Mesenteric fat pad (tissue), 1 donor: ENCODE results near the gene PUSL1. TPM values are rescaled to one million over a fixed set of nuclear protein-coding genes. Genes with fewer than 3 reads are reported as not detected.

Experiments
- microRNA-seq: library from miRNA; unstranded; fragments of <30 nt; microRNA quantifications from one replicate; pipeline ENCODE4 v1.2.0, GENCODE V29; 2020; ENCODE audit warnings: borderline number of aligned reads
- total RNA-seq: library from RNA; stranded (reverse); fragmentation: NEBNext Ultra II Directional; extraction: Animal tissue kit (Norgen Biotek cat#: 25700); gene quantifications from one replicate; pipeline ENCODE4 v1.2.1, GENCODE V29; 2021
- donor health status: DM: yes; HTN: yes; CAD: no.

Gene PUSL1
- total RNA-seq, 1 donor from 2014 or later: 11.6 TPM

Small RNA genes lying within 50 kb of the gene (microRNA-seq; reads per million reads assigned to microRNA genes)
- gene MIR6726 (not detected), gene MIR6727 (not detected), gene MIR6808 (not detected)

Other genes with a start within 250 kb of the PUSL1 start
- not detected for gene RNF223, start 234.3 kb upstream of the PUSL1 start, total RNA-seq
- gene C1orf159, start 192.5 kb upstream of the PUSL1 start, total RNA-seq: 9.0 TPM
- 1.4 TPM for gene TTLL10, start 134.7 kb upstream of the PUSL1 start, total RNA-seq
- 0.80 TPM for gene TNFRSF18, start 102.0 kb upstream of the PUSL1 start, total RNA-seq
- 10.7 TPM for gene TNFRSF4, start 94.4 kb upstream of the PUSL1 start, total RNA-seq
- gene SDF4, start 76.6 kb upstream of the PUSL1 start, total RNA-seq: 144 TPM
- 14.1 TPM for gene B3GALT6, start 76.4 kb upstream of the PUSL1 start, total RNA-seq
- 2.9 TPM for gene C1QTNF12, start 61.9 kb upstream of the PUSL1 start, total RNA-seq
- gene UBE2J2, start 34.7 kb upstream of the PUSL1 start, total RNA-seq: 56.5 TPM
- 2.1 TPM for gene SCNN1D, start 28.2 kb upstream of the PUSL1 start, total RNA-seq
- 36.6 TPM for gene ACAP3, start 667 bp upstream of the PUSL1 start, total RNA-seq
- gene INTS11, start 16.1 kb downstream of the PUSL1 start, total RNA-seq: 74.7 TPM
- gene CPTP, start 16.2 kb downstream of the PUSL1 start, total RNA-seq: 19.7 TPM
- 0.19 TPM for gene TAS1R3, start 22.7 kb downstream of the PUSL1 start, total RNA-seq
- 52.1 TPM for gene DVL1, start 40.8 kb downstream of the PUSL1 start, total RNA-seq
- 109 TPM for gene MXRA8, start 50.0 kb downstream of the PUSL1 start, total RNA-seq
- gene AURKAIP1, start 66.6 kb downstream of the PUSL1 start, total RNA-seq: 120 TPM
- gene CCNL2, start 90.7 kb downstream of the PUSL1 start, total RNA-seq: 162 TPM
- 122 TPM for gene MRPL20, start 98.7 kb downstream of the PUSL1 start, total RNA-seq
- gene ANKRD65, start 112.7 kb downstream of the PUSL1 start, total RNA-seq: 4.1 TPM
- 41.1 TPM for gene VWA1, start 127.1 kb downstream of the PUSL1 start, total RNA-seq
- gene ATAD3C, start 141.1 kb downstream of the PUSL1 start, total RNA-seq: 0.51 TPM
- gene ATAD3B, start 163.2 kb downstream of the PUSL1 start, total RNA-seq: 12.6 TPM
- gene ATAD3A, start 203.6 kb downstream of the PUSL1 start, total RNA-seq: 26.2 TPM
- gene TMEM240, start 232.0 kb downstream of the PUSL1 start, total RNA-seq: 1.4 TPM